NT2/D1 (cell line): ENCODE data around the gene HNRNPAB.

Experiments used
- DNase-seq: peaks from one replicate; pipeline ENCODE4 v3.0.0-alpha.2; 2011; ENCODE audit warnings: low read depth, low spot score
- H3K27me3 ChIP-seq: 2 replicates; pipeline ENCODE4 v1.6.0; 2011; ENCODE audit warnings: mild to moderate bottlenecking; ENCODE audit not compliant: insufficient read length, insufficient read depth
- H3K36me3 ChIP-seq: 2 replicates; pipeline ENCODE4 v1.6.1; 2011; ENCODE audit warnings: mild to moderate bottlenecking, low read length, mixed read lengths; ENCODE audit not compliant: insufficient read depth, insufficient read length
- H3K4me1 ChIP-seq: 2 replicates; pipeline ENCODE4 v1.5.1; 2011; ENCODE audit not compliant: insufficient read depth, insufficient read length
- H3K4me3 ChIP-seq: 2 replicates; pipeline ENCODE4 v1.5.1; 2011; ENCODE audit warnings: low read depth; ENCODE audit not compliant: insufficient read length
- H3K9ac ChIP-seq: 2 replicates; pipeline ENCODE4 v1.6.0; 2011; ENCODE audit warnings: low read depth; ENCODE audit not compliant: insufficient read length
- H3K9me3 ChIP-seq: 2 replicates; pipeline ENCODE4 v1.5.1; 2011; ENCODE audit warnings: mild to moderate bottlenecking, low read length; ENCODE audit not compliant: insufficient read depth
- SUZ12 ChIP-seq: IDR thresholded peaks from 2 replicates; pipeline ENCODE4 v1.6.1; 2011; ENCODE audit not compliant: insufficient read length, insufficient read depth; ENCODE audit errors: extremely low read depth
- YY1 ChIP-seq: IDR thresholded peaks from 2 replicates; pipeline ENCODE4 v1.6.1; 2011; ENCODE audit not compliant: insufficient read length, insufficient read depth
- ZNF274 ChIP-seq: IDR thresholded peaks from 2 replicates; pipeline ENCODE4 v1.6.1; 2011; ENCODE audit warnings: mild to moderate bottlenecking, low read depth, low read length

The HNRNPAB gene

DNA sequence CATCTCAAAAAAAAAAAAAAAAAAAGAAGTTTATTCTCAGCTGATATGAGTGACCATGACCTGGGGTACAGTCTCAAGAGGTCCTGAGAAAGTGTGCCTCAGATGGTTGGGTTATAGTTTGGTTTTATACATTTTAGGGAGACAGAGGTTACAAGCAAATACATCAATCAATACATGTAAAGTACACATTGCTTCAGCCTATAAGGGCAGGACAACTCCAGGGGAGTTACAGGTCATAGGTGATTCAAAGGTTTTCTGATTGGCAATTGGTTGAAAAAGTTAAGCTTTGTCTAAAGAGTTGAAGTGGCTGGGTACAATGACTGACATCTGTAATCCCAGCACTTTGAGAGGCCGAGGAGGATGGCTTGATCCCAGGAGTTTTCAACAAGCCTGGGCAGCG, 14.9 kb upstream of the HNRNPAB start:
- TF ChIP-seq ZNF274, result no peak
- no peak for TF ChIP-seq YY1
- TF ChIP-seq SUZ12, result no peak
- no peaks in the 10 kb centered on the region for H3K27me3 ChIP-seq

DNA sequence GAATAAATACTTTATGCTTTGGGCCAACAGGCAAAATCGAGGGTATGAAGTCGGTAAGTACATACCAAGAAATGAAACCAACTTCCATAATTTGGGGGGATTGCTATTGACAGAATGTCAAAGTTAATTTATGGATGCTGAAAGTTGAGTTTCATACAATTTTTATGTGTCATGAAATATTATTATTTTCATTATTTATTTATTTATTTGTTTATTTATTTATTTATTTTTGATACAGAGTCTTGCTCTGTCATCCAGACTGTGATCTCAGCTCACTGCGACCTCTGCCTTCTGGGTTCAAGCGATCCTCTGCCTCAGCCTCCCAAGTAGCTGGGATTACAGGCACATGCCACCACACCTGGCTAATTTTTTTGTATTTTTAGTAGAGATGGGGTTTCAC, 12.7 kb upstream of the HNRNPAB start:
- Histone ChIP-seq H3K27me3 (no peaks in the 10 kb centered on the region), H3K4me3 (no peak overlapping the region), H3K9ac (no peak overlapping the region), H3K36me3 (no peaks in the 10 kb centered on the region), H3K4me1 (peaks cover 6% of the 10 kb centered on the region), H3K9me3 (no peaks in the 10 kb centered on the region; the same call in 1 of the 2 replicates)
- no peak for DNase-seq
- TF ChIP-seq ZNF274, result no peak
- TF ChIP-seq YY1, result no peak
- TF ChIP-seq SUZ12, result no peak

More for the DNA sequence above, 14.9 kb upstream of the HNRNPAB start:
- Histone ChIP-seq H3K9ac (no peak overlapping the region), H3K4me1 (peaks cover 4% of the 10 kb centered on the region), H3K9me3 (no peaks in the 10 kb centered on the region; the same call in 1 of the 2 replicates), H3K4me3 (no peak overlapping the region), H3K36me3 (no peaks in the 10 kb centered on the region)
- no peak for DNase-seq

- no peak for TF ChIP-seq YY1
- H3K9ac ChIP-seq, result no peak overlapping the region
- no peaks in the 10 kb centered on the region for H3K27me3 ChIP-seq
- no peaks in the 10 kb centered on the region for H3K36me3 ChIP-seq
- H3K4me3 ChIP-seq, result no peak overlapping the region
- no peaks in the 10 kb centered on the region; the same call in 1 of the 2 replicates for H3K9me3 ChIP-seq
- DNase-seq, result no peak
- H3K4me1 ChIP-seq, result peaks cover 6% of the 10 kb centered on the region
Measured at GRCh38 chr5:178192244-178192643, 12.1 kb upstream of the HNRNPAB start.

DNA sequence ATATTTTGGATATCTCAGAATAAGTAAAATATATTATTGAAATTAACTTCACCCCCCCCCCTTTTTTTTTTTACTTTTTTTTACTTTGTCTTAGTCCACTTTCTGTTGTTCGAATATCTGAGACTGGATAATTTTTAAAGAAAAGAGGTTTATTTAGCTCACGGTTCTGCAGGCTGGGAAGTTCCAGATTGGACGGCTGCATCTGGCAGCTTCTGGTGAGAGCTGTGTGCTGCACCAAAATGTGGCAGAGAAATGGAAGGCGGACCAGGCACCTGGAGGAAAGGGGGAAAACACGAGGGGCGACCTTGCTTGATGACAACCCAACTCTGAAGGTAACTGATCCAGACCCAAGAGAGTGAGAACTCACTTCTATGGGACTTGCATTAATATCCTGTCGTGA, 11.5 kb upstream of the HNRNPAB start:
- TF ChIP-seq SUZ12, result no peak
- no peak for TF ChIP-seq ZNF274
- no peak for TF ChIP-seq YY1
- no peak for DNase-seq

GRCh38 chr5:178193251-178193809, 11.0 kb upstream of the HNRNPAB start:
- Histone ChIP-seq H3K9me3 (no peaks in the 10 kb centered on the region; the same call in 1 of the 2 replicates), H3K36me3 (no peaks in the 10 kb centered on the region), H3K4me1 (peaks cover 6% of the 10 kb centered on the region), H3K4me3 (no peak overlapping the region), H3K27me3 (no peaks in the 10 kb centered on the region), H3K9ac (no peak overlapping the region)
- DNase-seq, result no peak
- TF ChIP-seq YY1 (no peak), SUZ12 (no peak), ZNF274 (no peak)

More for the DNA sequence above, 11.5 kb upstream of the HNRNPAB start:
- H3K4me3 ChIP-seq, result no peak overlapping the region
- no peaks in the 10 kb centered on the region for H3K36me3 ChIP-seq
- H3K9me3 ChIP-seq, result no peaks in the 10 kb centered on the region; the same call in 1 of the 2 replicates
- H3K9ac ChIP-seq, result no peak overlapping the region
- H3K4me1 ChIP-seq, result peaks cover 6% of the 10 kb centered on the region
- H3K27me3 ChIP-seq, result no peaks in the 10 kb centered on the region

DNA sequence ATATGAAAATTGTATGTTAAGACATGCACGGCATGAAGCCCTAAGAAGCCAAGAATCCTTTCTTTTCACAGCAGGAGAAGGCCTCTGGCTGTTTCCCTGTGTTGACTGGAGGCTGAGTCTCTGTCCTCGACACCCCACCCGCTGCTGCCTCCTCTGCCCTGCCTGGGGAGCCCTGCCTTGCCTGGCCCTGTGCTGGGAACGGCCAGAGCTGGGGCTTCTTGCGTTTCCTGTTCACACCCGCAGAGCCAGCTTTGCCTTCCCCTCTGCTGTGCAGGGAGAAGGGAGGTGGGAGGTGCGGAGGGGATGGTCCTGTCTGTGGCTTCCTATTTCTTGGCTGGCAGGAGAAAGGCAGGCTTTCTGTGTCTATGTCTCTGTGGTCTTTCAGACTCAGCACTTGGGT, 10.3 kb upstream of the HNRNPAB start:
- Histone ChIP-seq H3K4me1 (peaks cover 6% of the 10 kb centered on the region), H3K4me3 (no peak overlapping the region), H3K9me3 (no peaks in the 10 kb centered on the region; the same call in 1 of the 2 replicates), H3K36me3 (no peaks in the 10 kb centered on the region), H3K9ac (no peak overlapping the region), H3K27me3 (no peaks in the 10 kb centered on the region)
- TF ChIP-seq SUZ12, result no peak
- no peak for TF ChIP-seq YY1
- TF ChIP-seq ZNF274, result no peak
- no peak for DNase-seq

DNA sequence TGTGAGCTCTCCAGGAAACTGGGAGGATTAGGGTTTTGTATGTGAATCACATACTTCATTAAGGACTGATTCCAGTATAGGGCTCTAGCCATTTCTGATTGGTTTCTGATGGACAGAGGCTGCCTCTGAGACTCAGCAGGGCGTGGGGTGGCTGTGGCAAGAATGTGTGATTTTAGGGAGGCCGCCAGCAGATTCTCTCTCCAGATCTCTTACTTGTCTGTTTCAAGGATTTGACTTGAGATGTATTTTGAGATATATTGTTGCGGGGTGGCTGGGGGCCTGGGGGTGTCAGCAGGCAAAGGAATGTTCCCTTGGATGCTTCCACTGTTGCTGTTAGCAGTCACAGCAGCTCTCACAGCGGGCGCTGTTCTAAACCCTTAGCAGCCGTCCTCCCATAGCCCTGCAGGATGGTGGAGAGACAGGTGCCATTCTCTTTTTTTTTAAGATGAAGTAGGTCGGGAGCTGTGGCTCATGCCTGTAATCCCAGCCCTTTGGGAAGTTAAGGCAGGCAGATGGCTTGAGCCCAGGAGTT, 8.0 kb upstream of the HNRNPAB start:
- H3K4me1 ChIP-seq, result peaks cover 9% of the 10 kb centered on the region
- no peaks in the 10 kb centered on the region; the same call in 1 of the 2 replicates for H3K9me3 ChIP-seq
- no peak for DNase-seq
- H3K4me3 ChIP-seq, result no peak overlapping the region
- H3K9ac ChIP-seq, result no peak overlapping the region
- H3K27me3 ChIP-seq, result no peaks in the 10 kb centered on the region
- TF ChIP-seq ZNF274 (no peak), SUZ12 (no peak), YY1 (no peak)
- H3K36me3 ChIP-seq, result no peaks in the 10 kb centered on the region
